A172 (cell line): ENCODE measurements around the gene AFP. TPM values are rescaled to one million over a fixed set of nuclear protein-coding genes. Genes with fewer than 3 reads are reported as not detected.

Source experiments
- DNase-seq: peaks from one replicate; pipeline ENCODE4 v3.0.0-alpha.2; 2015; ENCODE audit warnings: low spot score
- total RNA-seq: library from RNA; depleted of rRNA; stranded (reverse); fragments of >200 nt; shearing (Covaris generic); gene quantifications from 2 replicates; pipeline ENCODE4 v1.2.3, GENCODE V29; 2014; rRNA removed

The AFP gene
- total RNA-seq, 1 experiment from 2014 or later: 0.84 TPM

- no peak for DNase-seq
These were observed 23.0 kb downstream of the AFP start for GRCh38 chr4:73459048-73459421.

GRCh38 chr4:73460913-73461522 lies 25.0 kb downstream of the AFP start:
- no peak for DNase-seq

GRCh38 chr4:73468170-73468569 lies 32.1 kb downstream of the AFP start:
- DNase-seq: no peak

- no peak for DNase-seq
These were observed 34.7 kb downstream of the AFP start for GRCh38 chr4:73470728-73471127.

GRCh38 chr4:73477176-73477575 lies 41.2 kb downstream of the AFP start:
- no peak for DNase-seq

- no peak for DNase-seq
These were observed 43.3 kb downstream of the AFP start for GRCh38 chr4:73479323-73479722.

- DNase-seq: no peak
These were observed 45.3 kb downstream of the AFP start, which contains the start of gene AFM for GRCh38 chr4:73481358-73481757. Gene AFM, plus strand, starts transcription at chr4:73481745. Its CDS starts 31 bp downstream, at chr4:73481776.

- DNase-seq: no peak
These were observed 49.1 kb downstream of the AFP start for GRCh38 chr4:73485085-73485484.

- no peak for DNase-seq
These were observed 49.6 kb downstream of the AFP start for GRCh38 chr4:73485596-73485995.

- no peak for DNase-seq
These were observed 50.5 kb downstream of the AFP start for GRCh38 chr4:73486497-73486896.

GRCh38 chr4:73487233-73487632 lies 51.2 kb downstream of the AFP start:
- no peak for DNase-seq

GRCh38 chr4:73499996-73500765 lies 64.2 kb downstream of the AFP start:
- DNase-seq: no peak

GRCh38 chr4:73501664-73502265 lies 65.7 kb downstream of the AFP start:
- DNase-seq: no peak

GRCh38 chr4:73505567-73505966 lies 69.5 kb downstream of the AFP start:
- DNase-seq: no peak

Other genes starting within 250 kb of the AFP start
- 16.8 and 17.6 TPM in 2 replicates for gene ANKRD17, start 177.4 kb upstream of the AFP start, total RNA-seq
- gene ALB, start 31.9 kb upstream of the AFP start, total RNA-seq: not detected in 2 replicates
- not detected in 2 replicates for gene AFM, start 45.5 kb downstream of the AFP start, total RNA-seq
- 0.02 and 0.31 TPM in 2 replicates for gene RASSF6, start 184.2 kb downstream of the AFP start, total RNA-seq